ENCODE results near the gene ALDH1A1.

The ALDH1A1 gene

DNA sequence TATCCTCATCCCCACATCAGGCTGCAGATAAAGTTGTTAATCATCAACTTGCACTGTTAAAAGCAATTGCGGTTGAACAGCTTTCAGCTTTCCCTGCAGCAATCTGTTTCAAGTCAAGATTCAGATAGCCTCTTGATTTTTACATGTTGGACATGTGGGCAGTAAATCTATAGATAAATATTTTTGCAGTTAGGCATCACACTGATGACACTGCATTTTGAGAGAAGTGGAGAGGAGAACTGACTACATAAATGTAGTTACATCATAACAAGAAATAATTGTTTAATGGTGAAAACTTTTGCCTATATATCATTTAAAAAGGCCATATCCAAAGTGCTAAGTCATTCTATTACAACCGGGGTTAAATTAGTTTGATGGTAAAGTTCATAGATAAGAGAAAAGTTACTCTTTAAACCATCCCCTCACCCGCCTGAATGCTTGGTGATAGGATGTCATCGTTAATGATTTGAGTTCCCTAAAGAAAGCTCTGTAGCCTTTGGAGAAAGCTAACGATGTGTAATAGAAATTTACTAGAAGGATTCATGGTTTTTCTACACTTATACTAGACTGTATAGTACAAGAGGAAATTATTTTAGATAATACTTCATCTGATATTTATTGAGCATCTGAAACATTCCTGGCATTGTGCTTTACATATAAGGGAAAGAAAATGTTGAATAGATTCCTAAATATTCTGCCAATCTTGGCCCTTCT, 30.8 kb upstream of the ALDH1A1 start:
- Mint-ChIP-seq H3K4me3 (no peak overlapping the region), H3K27me3 (ENCODE audit: low read depth) (no peaks in the 10 kb centered on the region), H3K9me3 (no peaks in the 10 kb centered on the region), H3K4me1 (ENCODE audit: low read depth) (no peaks in the 10 kb centered on the region), H3K36me3 (ENCODE audit: low read depth) (no peaks in the 10 kb centered on the region), H3K27ac (no peak overlapping the region)

DNA sequence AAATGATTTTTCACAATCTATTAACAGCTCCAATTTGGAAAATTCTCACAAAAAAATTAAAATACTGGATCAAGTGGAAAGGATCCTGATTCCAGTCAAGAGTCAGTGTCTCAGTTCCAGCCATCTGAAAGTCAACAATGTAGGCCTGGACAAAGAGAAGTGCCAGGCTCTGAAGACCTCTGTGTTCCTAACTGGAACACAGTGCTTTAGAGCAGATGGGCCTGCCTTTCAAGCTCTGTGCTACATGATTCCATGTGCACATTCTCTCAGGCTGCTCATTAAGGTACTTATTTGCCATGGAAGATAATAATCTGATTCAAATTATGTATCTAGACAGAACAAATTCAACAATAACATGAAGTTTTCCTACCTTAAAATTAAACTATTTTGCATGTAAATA, 30.2 kb upstream of the ALDH1A1 start:
- Mint-ChIP-seq H3K4me1 (ENCODE audit: low read depth) (no peaks in the 10 kb centered on the region), H3K36me3 (ENCODE audit: low read depth) (no peaks in the 10 kb centered on the region), H3K27me3 (ENCODE audit: low read depth) (no peaks in the 10 kb centered on the region), H3K9me3 (no peaks in the 10 kb centered on the region), H3K4me3 (no peak overlapping the region), H3K27ac (no peak overlapping the region)

DNA sequence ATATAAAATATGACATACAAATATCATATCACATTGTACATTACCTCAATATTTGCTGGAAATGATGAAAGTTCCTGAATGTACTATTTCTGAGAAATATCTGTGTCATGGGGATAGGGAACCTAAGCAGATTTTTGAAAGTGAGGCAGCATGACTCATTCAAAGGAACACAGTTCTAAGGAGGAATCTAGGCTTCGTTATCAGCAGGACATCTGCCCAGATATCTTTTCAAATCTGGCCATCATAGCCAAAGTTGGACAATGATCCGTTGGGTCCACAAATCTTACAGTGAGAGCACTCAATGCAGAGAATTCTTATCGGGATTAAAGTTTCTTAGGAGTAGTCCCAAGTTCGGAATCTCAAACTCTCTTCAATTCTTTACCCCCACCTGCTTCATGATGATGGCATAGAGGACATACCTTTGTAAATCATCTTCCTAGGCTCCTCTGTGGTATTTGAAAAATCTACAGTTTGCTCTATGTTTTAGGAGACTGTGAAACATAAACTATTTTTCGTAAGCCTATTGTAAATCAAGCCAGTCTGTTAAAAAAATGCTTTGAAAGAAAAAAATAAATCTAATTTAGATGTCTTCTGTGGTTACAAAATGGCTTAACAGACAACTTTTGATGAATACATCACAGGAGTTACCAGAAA, 29.4 kb upstream of the ALDH1A1 start:
- Mint-ChIP-seq H3K4me3 (no peak overlapping the region), H3K4me1 (ENCODE audit: low read depth) (no peaks in the 10 kb centered on the region), H3K27me3 (ENCODE audit: low read depth) (no peaks in the 10 kb centered on the region), H3K9me3 (no peaks in the 10 kb centered on the region), H3K36me3 (ENCODE audit: low read depth) (no peaks in the 10 kb centered on the region), H3K27ac (no peak overlapping the region)

DNA sequence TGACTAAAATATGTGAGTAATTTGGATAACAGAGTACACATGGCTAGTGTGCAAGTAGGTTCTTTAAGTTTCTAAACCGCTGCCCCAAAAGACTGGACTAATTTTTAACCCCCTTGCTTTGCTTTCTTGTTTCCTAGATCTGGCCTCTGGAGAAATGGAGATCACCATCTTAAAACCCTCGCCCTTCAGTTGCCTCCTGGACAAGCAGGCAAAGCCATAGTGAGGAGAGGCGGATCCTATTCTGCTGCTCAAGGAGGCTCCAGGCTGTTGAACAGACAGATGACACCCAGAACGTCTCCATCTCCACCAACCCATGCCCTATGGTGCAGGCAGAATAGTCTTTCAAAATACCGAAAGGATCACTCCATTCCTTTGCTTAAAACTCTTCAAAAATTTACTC, 28.6 kb upstream of the ALDH1A1 start:
- Mint-ChIP-seq H3K9me3 (no peaks in the 10 kb centered on the region), H3K4me1 (ENCODE audit: low read depth) (no peaks in the 10 kb centered on the region), H3K36me3 (ENCODE audit: low read depth) (no peaks in the 10 kb centered on the region), H3K27me3 (ENCODE audit: low read depth) (no peaks in the 10 kb centered on the region), H3K27ac (no peak overlapping the region), H3K4me3 (no peak overlapping the region)

DNA sequence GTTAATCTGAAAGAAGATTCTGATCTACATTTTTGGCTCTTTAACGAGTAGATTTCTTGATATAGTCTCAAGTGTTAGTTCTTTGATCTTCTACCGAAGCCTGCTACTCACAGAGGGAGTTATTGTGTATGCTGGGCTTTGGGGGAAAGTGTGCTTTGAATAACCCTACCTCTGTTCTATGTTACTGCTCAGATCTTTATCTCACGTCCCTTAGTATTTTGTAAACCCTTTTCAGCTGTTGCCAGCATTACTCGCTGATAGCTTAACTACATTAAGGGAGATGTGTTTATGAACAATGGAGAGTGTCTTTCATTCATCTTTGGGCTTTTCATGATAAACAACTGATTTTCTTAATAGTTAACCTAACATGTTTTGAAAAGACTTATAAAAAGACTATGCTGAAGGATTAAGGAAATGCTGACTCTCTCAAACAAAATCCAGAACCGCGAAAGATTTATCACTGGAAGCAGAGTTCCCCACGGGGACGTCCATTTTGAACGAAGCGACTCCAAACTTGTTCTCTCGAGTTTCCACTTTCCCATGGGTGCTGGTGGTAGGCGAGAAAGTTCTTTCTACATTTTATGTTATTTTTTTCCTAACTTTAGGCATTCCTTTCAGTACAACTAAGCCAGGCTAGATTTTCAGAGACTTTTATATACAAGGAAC, 27.9 kb upstream of the ALDH1A1 start:
- no peak overlapping the region for H3K4me3 Mint-ChIP-seq
- H3K27me3 Mint-ChIP-seq (ENCODE audit: low read depth): no peaks in the 10 kb centered on the region
- H3K27ac Mint-ChIP-seq: no peak overlapping the region
- no peaks in the 10 kb centered on the region for H3K36me3 Mint-ChIP-seq (ENCODE audit: low read depth)
- H3K4me1 Mint-ChIP-seq (ENCODE audit: low read depth): no peaks in the 10 kb centered on the region
- no peaks in the 10 kb centered on the region for H3K9me3 Mint-ChIP-seq

DNA sequence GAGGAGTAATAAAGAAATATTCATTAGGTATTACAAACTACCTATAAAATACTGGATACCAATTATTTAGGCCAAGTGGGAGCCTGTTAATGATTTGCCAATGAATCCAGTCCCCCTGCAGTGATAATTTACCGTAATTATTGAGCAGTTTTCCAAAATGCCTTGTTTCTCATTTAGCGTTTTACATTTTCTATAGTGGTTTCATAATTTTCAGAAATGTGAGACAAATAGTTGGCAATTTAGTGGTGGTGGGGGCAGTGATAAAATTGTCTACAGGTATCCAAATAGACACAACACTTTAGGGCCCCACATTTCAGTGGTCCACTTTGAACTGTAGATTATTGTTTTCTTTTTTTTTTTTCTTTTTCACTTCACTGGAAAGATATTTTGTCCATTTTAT, 27.3 kb upstream of the ALDH1A1 start:
- H3K36me3 Mint-ChIP-seq (ENCODE audit: low read depth): no peaks in the 10 kb centered on the region
- no peaks in the 10 kb centered on the region for H3K4me1 Mint-ChIP-seq (ENCODE audit: low read depth)
- no peak overlapping the region for H3K4me3 Mint-ChIP-seq
- no peak overlapping the region for H3K27ac Mint-ChIP-seq
- no peaks in the 10 kb centered on the region for H3K9me3 Mint-ChIP-seq
- no peaks in the 10 kb centered on the region for H3K27me3 Mint-ChIP-seq (ENCODE audit: low read depth)

DNA sequence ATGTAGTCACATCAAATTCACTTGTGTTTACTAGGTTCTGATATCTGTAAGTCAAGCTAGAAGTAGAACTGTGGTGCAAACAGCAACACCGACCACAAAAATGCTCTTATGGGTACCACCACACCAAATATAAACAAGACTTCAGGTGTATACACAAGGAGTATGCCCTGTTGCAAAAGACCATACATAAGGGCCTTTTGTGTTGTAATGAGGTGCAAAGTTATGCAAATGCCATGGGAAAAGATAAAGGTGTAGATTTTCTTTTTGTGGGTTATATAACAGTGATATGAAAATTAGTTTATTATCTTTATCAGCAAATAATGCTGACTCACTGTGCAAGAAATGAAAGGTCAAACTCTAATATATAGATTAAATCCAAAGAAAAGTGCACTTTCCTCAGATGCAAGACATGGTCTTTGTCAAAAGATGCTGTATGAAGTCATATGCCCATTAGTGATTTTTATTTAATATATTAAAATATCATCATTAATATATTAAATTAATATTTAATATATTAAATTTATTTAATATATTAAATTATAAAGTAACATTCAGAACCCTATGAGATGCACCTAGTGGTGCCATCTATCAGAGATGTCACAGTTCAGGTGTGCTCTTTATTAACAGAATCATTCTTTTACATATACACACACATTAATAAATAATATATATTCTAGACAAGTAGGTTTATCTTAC, 26.7 kb upstream of the ALDH1A1 start:
- Mint-ChIP-seq H3K27ac (no peak overlapping the region), H3K4me3 (no peak overlapping the region), H3K4me1 (ENCODE audit: low read depth) (no peaks in the 10 kb centered on the region), H3K36me3 (ENCODE audit: low read depth) (no peaks in the 10 kb centered on the region), H3K27me3 (ENCODE audit: low read depth) (no peaks in the 10 kb centered on the region), H3K9me3 (no peaks in the 10 kb centered on the region)

DNA sequence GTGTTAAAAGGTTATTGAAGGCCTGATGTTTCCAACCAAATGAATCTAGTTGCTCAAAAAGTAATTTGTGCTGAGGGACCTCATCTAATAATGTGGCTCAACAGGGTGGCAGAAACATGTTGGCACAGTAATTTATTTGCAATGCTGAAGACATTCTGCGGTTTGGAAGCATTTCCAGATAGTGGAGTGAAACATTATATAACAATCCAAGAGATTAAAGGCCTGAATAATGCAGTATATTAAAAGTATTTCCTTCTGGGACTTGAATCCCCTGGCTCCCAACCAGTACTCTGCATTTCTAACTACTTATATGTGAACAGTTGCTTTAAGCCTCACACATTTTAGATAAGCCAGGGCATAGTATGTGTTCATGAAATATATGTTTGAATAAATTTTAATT, 25.9 kb upstream of the ALDH1A1 start:
- Mint-ChIP-seq H3K9me3 (no peaks in the 10 kb centered on the region), H3K27me3 (ENCODE audit: low read depth) (no peaks in the 10 kb centered on the region), H3K27ac (no peak overlapping the region), H3K4me3 (no peak overlapping the region), H3K4me1 (ENCODE audit: low read depth) (no peaks in the 10 kb centered on the region), H3K36me3 (ENCODE audit: low read depth) (no peaks in the 10 kb centered on the region)

DNA sequence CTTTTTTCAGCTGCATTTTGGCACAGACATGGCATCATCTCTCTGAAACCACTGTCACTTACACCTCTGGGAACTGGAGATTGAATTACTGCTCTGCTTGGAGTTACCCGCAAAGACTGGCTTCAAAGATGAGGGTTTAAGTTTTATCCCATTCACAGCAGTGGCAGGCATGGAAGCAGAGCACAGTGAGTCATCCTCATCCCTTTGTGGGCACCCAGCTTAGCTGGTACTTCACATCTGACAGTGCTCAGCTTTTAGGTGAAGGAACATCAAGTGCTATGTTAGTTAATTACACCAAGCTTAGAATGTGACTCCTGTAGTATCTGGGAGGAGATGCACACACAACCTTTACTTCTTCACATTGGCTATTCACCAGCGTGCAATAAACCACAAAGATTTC, 24.8 kb upstream of the ALDH1A1 start:
- Mint-ChIP-seq H3K27me3 (ENCODE audit: low read depth) (no peaks in the 10 kb centered on the region), H3K4me3 (no peak overlapping the region), H3K36me3 (ENCODE audit: low read depth) (no peaks in the 10 kb centered on the region), H3K27ac (no peak overlapping the region), H3K4me1 (ENCODE audit: low read depth) (no peaks in the 10 kb centered on the region), H3K9me3 (no peaks in the 10 kb centered on the region)

DNA sequence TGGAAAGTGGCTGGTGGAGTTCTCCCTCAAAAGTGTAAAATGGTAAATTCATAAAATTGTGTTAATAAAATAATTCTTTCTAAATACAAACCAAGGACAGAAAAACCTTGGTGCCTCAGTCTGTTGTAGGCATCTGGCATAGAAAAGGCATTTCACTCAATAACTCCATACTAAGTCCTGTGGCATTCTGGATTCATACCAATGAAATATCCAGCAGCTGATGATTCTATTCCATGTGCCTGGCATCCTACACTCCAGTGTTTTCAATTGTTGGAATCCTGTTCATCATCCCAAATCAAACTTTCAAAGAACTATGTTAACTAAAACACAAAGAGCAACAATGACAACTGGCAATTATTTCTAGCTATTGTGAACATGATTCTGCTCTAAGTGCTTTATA, 21.6 kb upstream of the ALDH1A1 start:
- Mint-ChIP-seq H3K4me1 (ENCODE audit: low read depth) (no peaks in the 10 kb centered on the region), H3K36me3 (ENCODE audit: low read depth) (no peaks in the 10 kb centered on the region), H3K27ac (no peak overlapping the region), H3K9me3 (no peaks in the 10 kb centered on the region), H3K4me3 (no peak overlapping the region), H3K27me3 (ENCODE audit: low read depth) (no peaks in the 10 kb centered on the region)

DNA sequence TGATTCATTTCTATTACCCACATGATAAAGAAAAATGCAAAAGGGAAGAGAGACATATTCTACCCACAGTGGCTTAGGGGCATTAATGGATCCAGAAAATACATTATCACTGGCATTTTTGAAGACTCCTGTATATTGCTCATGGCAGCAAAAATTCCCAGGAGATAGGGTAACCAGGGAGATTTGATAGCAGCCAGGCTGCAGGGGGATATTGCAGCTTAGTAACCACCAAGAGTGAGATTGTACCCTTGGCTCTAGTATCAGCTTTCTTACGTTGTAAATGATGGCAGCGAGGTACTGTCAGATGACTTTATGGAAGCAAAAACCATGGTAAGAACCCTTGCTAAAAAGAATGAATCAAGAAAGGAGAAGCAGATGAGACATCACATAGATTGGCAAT, 19.8 kb upstream of the ALDH1A1 start:
- no peak overlapping the region for H3K4me3 Mint-ChIP-seq
- no peak overlapping the region for H3K27ac Mint-ChIP-seq
- H3K4me1 Mint-ChIP-seq (ENCODE audit: low read depth): no peaks in the 10 kb centered on the region
- no peaks in the 10 kb centered on the region for H3K36me3 Mint-ChIP-seq (ENCODE audit: low read depth)
- H3K27me3 Mint-ChIP-seq (ENCODE audit: low read depth): no peaks in the 10 kb centered on the region
- no peaks in the 10 kb centered on the region for H3K9me3 Mint-ChIP-seq

DNA sequence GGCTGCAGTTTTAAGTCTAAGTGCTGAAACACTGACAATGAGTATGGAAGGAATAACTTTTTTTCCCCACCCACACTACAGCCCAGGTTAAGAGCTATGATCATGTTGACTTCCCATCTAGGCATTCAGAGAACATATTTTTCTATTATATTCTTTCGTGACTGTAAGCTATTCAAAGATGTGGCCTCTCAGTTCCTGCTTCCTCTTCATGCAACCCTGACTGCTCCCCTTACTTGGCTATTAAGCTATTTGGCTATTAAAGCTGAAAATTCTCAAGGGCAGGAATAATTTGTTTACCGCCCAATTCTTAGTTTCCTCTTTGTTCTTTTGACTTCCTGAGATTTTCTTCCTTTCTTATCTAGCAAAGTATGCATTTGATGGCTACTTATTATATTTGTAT, 18.6 kb upstream of the ALDH1A1 start:
- no peaks in the 10 kb centered on the region for H3K4me1 Mint-ChIP-seq (ENCODE audit: low read depth)
- no peak overlapping the region for H3K4me3 Mint-ChIP-seq
- H3K27me3 Mint-ChIP-seq (ENCODE audit: low read depth): no peaks in the 10 kb centered on the region
- H3K27ac Mint-ChIP-seq: no peak overlapping the region
- no peaks in the 10 kb centered on the region for H3K9me3 Mint-ChIP-seq
- H3K36me3 Mint-ChIP-seq (ENCODE audit: low read depth): no peaks in the 10 kb centered on the region

DNA sequence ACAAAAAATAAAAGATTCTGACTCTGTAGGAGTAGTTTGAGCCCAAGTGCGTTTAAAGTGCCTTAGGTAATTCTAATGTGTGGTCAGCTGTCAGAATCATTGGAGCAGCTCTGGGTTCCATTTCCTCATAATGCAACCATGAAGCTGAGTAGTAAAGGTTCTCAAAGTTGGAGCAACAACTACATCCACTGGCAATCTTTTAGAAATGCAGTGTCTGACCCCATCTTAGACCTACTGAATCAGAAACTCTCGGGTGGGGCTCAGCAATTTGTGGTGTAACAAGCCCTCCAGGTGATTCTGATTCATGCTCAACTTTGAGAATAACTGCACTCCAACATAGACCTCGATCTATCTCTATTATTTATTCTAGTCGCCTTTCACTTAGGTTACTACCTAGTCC, 7.6 kb upstream of the ALDH1A1 start:
- Mint-ChIP-seq H3K4me3 (no peak overlapping the region), H3K4me1 (ENCODE audit: low read depth) (no peaks in the 10 kb centered on the region), H3K27ac (no peak overlapping the region), H3K36me3 (ENCODE audit: low read depth) (no peaks in the 10 kb centered on the region), H3K9me3 (no peaks in the 10 kb centered on the region), H3K27me3 (ENCODE audit: low read depth) (no peaks in the 10 kb centered on the region)

DNA sequence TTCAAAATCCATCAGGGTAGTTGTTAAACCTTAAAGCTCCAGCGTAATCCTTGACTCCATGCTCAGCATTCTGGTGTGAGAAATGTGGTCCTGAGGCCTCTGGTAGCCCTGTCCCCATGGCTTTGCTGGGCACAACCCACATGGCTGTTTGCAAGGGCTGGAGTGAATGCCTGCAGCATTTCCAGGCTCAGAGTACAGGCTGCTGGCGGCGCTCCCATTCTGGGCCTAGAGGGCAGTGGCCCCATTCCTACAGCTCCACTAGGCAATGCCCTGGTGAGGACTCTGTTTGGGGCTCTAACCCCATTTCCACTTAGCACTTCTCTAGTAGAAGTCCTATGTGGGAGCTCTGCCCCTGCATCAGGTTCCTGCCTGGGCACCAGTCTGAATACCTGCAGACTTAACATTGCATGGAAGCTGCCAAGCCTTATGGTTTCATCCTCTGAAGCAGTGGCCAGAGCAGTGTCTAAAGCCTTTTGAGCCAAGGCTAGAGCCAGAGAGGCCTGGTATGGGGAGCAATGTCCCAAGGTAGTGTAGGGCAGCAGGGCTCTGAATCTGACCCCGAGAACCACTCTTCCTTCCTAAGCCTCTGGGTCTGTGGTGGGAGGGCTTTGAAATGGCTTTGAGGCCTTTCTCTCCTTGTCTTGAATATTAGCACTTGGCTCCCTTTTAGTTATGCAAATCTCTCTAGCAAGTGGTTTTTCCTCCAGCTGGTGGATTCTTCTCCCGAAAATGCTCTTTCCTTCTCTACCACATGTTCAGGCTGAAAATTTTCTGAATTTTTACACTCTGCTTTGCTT, 5.8 kb upstream of the ALDH1A1 start:
- Mint-ChIP-seq H3K4me1 (ENCODE audit: low read depth) (no peaks in the 10 kb centered on the region), H3K36me3 (ENCODE audit: low read depth) (no peaks in the 10 kb centered on the region), H3K27me3 (ENCODE audit: low read depth) (no peaks in the 10 kb centered on the region), H3K27ac (no peak overlapping the region), H3K9me3 (no peaks in the 10 kb centered on the region), H3K4me3 (no peak overlapping the region)
